Naive thymus-derived CD4-positive, alpha-beta T cell (primary cell): ENCODE measurements around the gene LCE2D. TPM values are rescaled to one million over a fixed set of nuclear protein-coding genes. Genes with fewer than 3 reads are reported as not detected.
"Not testable (repeated sequence)": the region's sequence is repeated elsewhere in the genome, so short reads cannot be mapped to it uniquely, and the experiment has no call there.

ENCODE experiments used
- ATAC-seq: fragments of 150-1000 bp; cut with Tn5 transposase; 2 replicates; pipeline ENCODE4 v1.10.0; 2021; ENCODE audit warnings: mild to moderate bottlenecking, moderate library complexity
- CTCF ChIA-PET: fragments of 350-600 bp; sonication (Branson Sonifier 250); formaldehyde crosslinking; loops from one replicate; lab custom pipeline; 2021; ENCODE audit warnings: antibody characterized with exemption; lab: Charles Lee
- POLR2A ChIA-PET: fragments of 350-600 bp; sonication (Branson Sonifier 250); formaldehyde crosslinking; loops from one replicate; lab custom pipeline; 2021; ENCODE audit warnings: antibody characterized with exemption, inconsistent platforms; lab: Charles Lee
- DNase-seq, 9 donors: peaks; one replicate each; pipeline versions ENCODE4 v3.0.0 to v3.0.0-alpha.2; 2020 to 2022; ENCODE audit warnings: mixed read lengths in 1 of 9
- H3K27ac ChIP-seq: one replicate; pipeline ENCODE4 v1.7.0; 2013; ENCODE audit warnings: mild to moderate bottlenecking, low read depth, low read length, moderate library complexity
- H3K27me3 ChIP-seq, 2 donors: one replicate each; pipeline ENCODE4 v1.7.0; 2013; ENCODE audit warnings: low read length in 2 of 2, mild to moderate bottlenecking in 2 of 2, moderate library complexity in 2 of 2; ENCODE audit not compliant: control insufficient read depth in 2 of 2, insufficient read depth in 2 of 2
- H3K36me3 ChIP-seq, 3 experiments: 1 replicate in 2 of 3; 2 replicates in 1 of 3; pipeline ENCODE4 v1.7.0; 2013; ENCODE audit warnings: low read length in 3 of 3, mild to moderate bottlenecking in 3 of 3, moderate library complexity in 1 of 3; ENCODE audit not compliant: insufficient read depth in 3 of 3, control insufficient read depth in 2 of 3
- H3K4me1 ChIP-seq, 2 donors: one replicate each; pipeline ENCODE4 v1.7.0; 2013; ENCODE audit warnings: low read length in 2 of 2, mild to moderate bottlenecking in 2 of 2, moderate library complexity in 1 of 2; ENCODE audit not compliant: control insufficient read depth in 2 of 2, insufficient read depth in 2 of 2
- H3K4me3 ChIP-seq: 2 replicates; pipeline ENCODE4 v1.7.0; 2013; ENCODE audit warnings: mild to moderate bottlenecking, low read length
- H3K9me3 ChIP-seq, 3 experiments: 1 replicate in 2 of 3; 2 replicates in 1 of 3; pipeline ENCODE4 v1.7.0; 2013; ENCODE audit warnings: low read length in 3 of 3; ENCODE audit not compliant: control insufficient read depth in 2 of 3
- H3K27ac Mint-ChIP-seq, 9 donors: one replicate each; pipeline ENCODE4 v1.8.0; 2020 to 2022; ENCODE audit warnings: mixed read lengths in 9 of 9, mild to moderate bottlenecking in 8 of 9, moderate library complexity in 5 of 9, inconsistent platforms in 2 of 9
- H3K27me3 Mint-ChIP-seq, 5 donors: one replicate each; pipeline ENCODE4 v1.8.0; 2021 to 2022; ENCODE audit warnings: mixed read lengths in 5 of 5, mild to moderate bottlenecking in 1 of 5
- H3K36me3 Mint-ChIP-seq, 5 donors: one replicate each; pipeline ENCODE4 v1.8.0; 2020 to 2022; ENCODE audit warnings: mixed read lengths in 5 of 5, mild to moderate bottlenecking in 3 of 5, inconsistent platforms in 1 of 5
- H3K4me1 Mint-ChIP-seq, 7 donors: one replicate each; pipeline ENCODE4 v1.8.0; 2020 to 2022; ENCODE audit warnings: mixed read lengths in 7 of 7, mild to moderate bottlenecking in 3 of 7, inconsistent platforms in 1 of 7
- H3K4me3 Mint-ChIP-seq, 10 donors: one replicate each; pipeline ENCODE4 v1.8.0; 2020 to 2022; ENCODE audit warnings: mild to moderate bottlenecking in 10 of 10, mixed read lengths in 10 of 10, moderate library complexity in 6 of 10, inconsistent platforms in 2 of 10
- H3K9me3 Mint-ChIP-seq, 11 donors: one replicate each; pipeline ENCODE4 v1.8.0; 2020 to 2022; ENCODE audit warnings: mixed read lengths in 11 of 11, mild to moderate bottlenecking in 4 of 11, inconsistent platforms in 1 of 11, moderate library complexity in 1 of 11
- intact Hi-C, 2 donors: fragments of 100-400 bp; cut with micrococcal nuclease; formaldehyde crosslinking; loops; one replicate each; pipeline ENCODE4 v1.15.1; 2023
- polyA plus RNA-seq, 2 donors: library from polyadenylated mRNA; unstranded; fragments of 300-500 nt; fragmentation: Illumina TruSeq; gene quantifications; one replicate each; pipeline ENCODE4 v1.2.3, GENCODE V29; 2021
- total RNA-seq, 6 experiments: library from RNA in 5 of 6; stranded (reverse) in 5 of 6; gene quantifications; 1 replicate in 5 of 6; 2 replicates in 1 of 6; pipeline ENCODE4 v1.2.3 and lab custom pipeline; 2021 to 2026

The LCE2D gene
- total and polyA plus RNA-seq, 7 experiments from 2014 or later: not detected

- DNase-seq (no peak), ATAC-seq (no peak)
- CTCF ChIA-PET: no interaction called here
- Mint-ChIP-seq H3K4me3 (no peak overlapping the region), H3K36me3 (no peaks in the 10 kb centered on the region), H3K9me3 (peaks cover 0 to 1% (median 0%) of the 10 kb centered on the region in 11 donors), H3K27me3 (peaks cover 6 to 43% (median 33%) of the 10 kb centered on the region in 5 donors), H3K4me1 (no peaks in the 10 kb centered on the region), H3K27ac (no peak overlapping the region)
- Histone ChIP-seq H3K27ac (no peak overlapping the region), H3K36me3 (no peaks in the 10 kb centered on the region), H3K9me3 (no peaks in the 10 kb centered on the region), H3K27me3 (no peaks in the 10 kb centered on the region), H3K4me1 (no peaks in the 10 kb centered on the region), H3K4me3 (no peak overlapping the region)
- intact Hi-C loops: no loop called here
- POLR2A ChIA-PET: no interaction called here
Measured at GRCh38 chr1:152681616-152682015, 18.4 kb downstream of the LCE2D start.

GRCh38 chr1:152683846-152684245 lies 20.7 kb downstream of the LCE2D start:
- Histone ChIP-seq H3K36me3 (no peaks in the 10 kb centered on the region), H3K4me1 (no peaks in the 10 kb centered on the region), H3K4me3 (no peak overlapping the region), H3K27me3 (no peaks in the 10 kb centered on the region), H3K27ac (no peak overlapping the region), H3K9me3 (no peaks in the 10 kb centered on the region)
- Mint-ChIP-seq H3K9me3 (peaks cover 0 to 4% (median 0%) of the 10 kb centered on the region in 11 donors), H3K27me3 (peaks cover 6 to 51% (median 35%) of the 10 kb centered on the region in 5 donors), H3K36me3 (no peaks in the 10 kb centered on the region), H3K4me1 (no peaks in the 10 kb centered on the region), H3K4me3 (no peak overlapping the region), H3K27ac (no peak overlapping the region)
- ChIA-PET POLR2A (no interaction called here), CTCF (no interaction called here)
- DNase-seq (no peak), ATAC-seq (no peak)
- intact Hi-C loops: no loop called here

DNA sequence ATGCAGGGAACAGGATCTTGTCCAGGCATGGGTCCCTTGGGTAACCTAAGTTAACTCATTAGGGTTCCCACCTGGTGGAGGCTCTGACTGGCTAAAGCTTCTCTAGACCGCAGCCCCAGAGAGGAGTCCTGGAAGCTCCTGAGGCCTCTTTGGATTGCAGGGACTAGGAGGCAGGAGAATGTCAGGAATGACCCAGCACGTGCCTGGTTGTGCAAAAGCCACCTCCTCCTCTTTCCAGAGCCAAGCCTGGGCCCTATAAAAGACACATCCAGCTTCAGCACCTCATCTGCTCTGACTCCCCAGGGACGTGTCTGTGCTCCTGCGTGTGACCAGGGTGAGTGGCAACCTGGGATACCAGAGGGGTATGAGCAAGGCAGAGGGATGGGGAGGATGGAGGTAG lies 22.6 kb downstream of the LCE2D start, which contains the start of gene LCE2B:
Gene LCE2B (plus strand): TSS at position 301 of the 400 bp plus-strand sequence. CDS start 721 bp downstream, outside the sequence.
- H3K27me3 Mint-ChIP-seq: peaks cover 5 to 69% (median 45%) of the 10 kb centered on the region in 5 donors
- H3K9me3 ChIP-seq, H3K9me3 Mint-ChIP-seq, H3K36me3 Mint-ChIP-seq, intact Hi-C loops, H3K4me1 ChIP-seq, H3K4me3 Mint-ChIP-seq, H3K27ac Mint-ChIP-seq, CTCF ChIA-PET, H3K27me3 ChIP-seq, ATAC-seq, POLR2A ChIA-PET, H3K36me3 ChIP-seq, DNase-seq, H3K4me1 Mint-ChIP-seq, H3K27ac ChIP-seq, H3K4me3 ChIP-seq: not testable (repeated sequence)

DNA sequence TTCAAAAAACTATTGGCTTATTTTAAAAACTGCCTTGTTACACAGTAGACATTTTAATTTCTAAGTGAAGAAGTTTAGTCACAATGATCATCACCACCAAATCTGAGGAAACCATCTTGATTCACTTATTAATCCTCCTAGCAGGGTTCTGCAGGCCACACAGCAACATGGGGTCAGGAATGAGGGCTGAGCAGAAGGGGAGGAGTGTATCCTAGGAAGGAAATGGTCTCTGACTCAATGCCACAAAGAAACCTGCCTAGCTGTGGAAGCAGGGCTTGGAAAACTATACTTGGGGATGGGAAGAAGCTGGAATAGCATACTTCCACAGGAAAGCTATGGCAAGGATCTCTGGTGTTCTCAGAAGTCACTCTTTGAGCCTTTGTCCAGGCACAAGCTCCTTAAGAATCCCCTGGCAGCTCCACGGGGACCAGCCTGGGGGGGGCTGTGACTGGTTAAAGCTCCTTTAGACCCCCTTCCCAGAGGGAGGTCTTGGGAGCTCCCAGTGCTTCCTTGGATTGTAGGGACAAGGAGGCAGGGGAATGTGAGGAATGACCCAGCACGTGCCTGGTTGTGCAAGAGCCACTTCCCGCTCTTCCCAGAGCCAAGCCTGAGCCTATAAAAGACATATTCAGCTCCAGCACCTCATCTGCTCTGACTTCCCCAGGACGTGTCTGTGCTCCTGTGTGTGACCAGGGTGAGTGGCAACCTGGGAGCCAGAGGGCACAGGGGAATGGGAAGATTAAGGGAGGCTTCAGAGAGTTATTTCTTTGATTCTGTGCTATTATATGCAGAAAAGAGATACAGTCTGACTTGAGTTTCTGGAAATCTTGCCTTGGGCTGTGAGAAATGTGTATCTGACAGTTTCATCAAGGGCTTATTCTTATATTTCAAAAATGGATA lies 34.8 kb downstream of the LCE2D start, which contains the start of gene LCE2A:
Gene LCE2A (plus strand): TSS at position 645 of the 900 bp plus-strand sequence. CDS start 557 bp downstream, outside the sequence.
- Mint-ChIP-seq H3K36me3 (no peaks in the 10 kb centered on the region), H3K4me3 (no peak within 1 kb of the TSS), H3K4me1 (no peaks in the 10 kb centered on the region), H3K9me3 (peaks cover 0 to 4% (median 0%) of the 10 kb centered on the region in 11 donors), H3K27ac (no peak within 1 kb of the TSS), H3K27me3 (peaks cover 1 to 17% (median 6%) of the 10 kb centered on the region in 5 donors)
- Histone ChIP-seq H3K27me3 (no peaks in the 10 kb centered on the region), H3K27ac (no peak within 1 kb of the TSS), H3K36me3 (no peaks in the 10 kb centered on the region), H3K9me3 (no peaks in the 10 kb centered on the region), H3K4me3 (no peak within 1 kb of the TSS), H3K4me1 (no peaks in the 10 kb centered on the region)
- POLR2A ChIA-PET: no interaction called here
- ATAC-seq (no peak), DNase-seq (no peak)
- CTCF ChIA-PET: no interaction called here
- intact Hi-C loops: no loop called here

DNA sequence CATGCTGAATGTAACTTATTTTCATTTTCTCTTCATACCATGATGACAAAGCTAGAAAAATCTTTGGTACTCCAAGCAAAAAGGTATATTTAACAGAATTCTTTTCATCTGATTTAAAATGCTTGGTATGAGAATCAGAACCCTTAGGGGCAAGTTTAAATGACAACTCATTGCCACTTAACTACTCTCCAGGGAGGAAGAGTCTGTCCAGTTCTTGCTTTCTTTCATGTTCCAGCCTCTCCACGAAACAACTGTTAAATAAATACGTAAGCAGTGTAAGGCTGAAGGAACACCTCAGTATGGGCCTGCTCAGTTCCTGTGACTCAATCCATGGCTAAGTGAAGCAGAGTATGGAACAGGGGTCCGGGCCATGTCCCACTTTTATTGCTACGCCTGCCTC lies 36.6 kb downstream of the LCE2D start:
- Histone ChIP-seq H3K27ac (no peak overlapping the region), H3K9me3 (no peaks in the 10 kb centered on the region), H3K4me1 (no peaks in the 10 kb centered on the region), H3K27me3 (no peaks in the 10 kb centered on the region), H3K36me3 (no peaks in the 10 kb centered on the region), H3K4me3 (no peak overlapping the region)
- peaks cover 0 to 8% (median 0%) of the 10 kb centered on the region in 11 donors for H3K9me3 Mint-ChIP-seq
- ChIA-PET POLR2A (no interaction called here), CTCF (no interaction called here)
- intact Hi-C loops: no loop called here
- no peak overlapping the region for H3K4me3 Mint-ChIP-seq
- DNase-seq: no peak
- H3K4me1 Mint-ChIP-seq: no peaks in the 10 kb centered on the region
- peaks cover 0 to 5% (median 0%) of the 10 kb centered on the region in 5 donors for H3K36me3 Mint-ChIP-seq
- ATAC-seq: no peak
- no peak overlapping the region for H3K27ac Mint-ChIP-seq
- peaks cover 5 to 18% (median 12%) of the 10 kb centered on the region in 5 donors for H3K27me3 Mint-ChIP-seq

GRCh38 chr1:152707860-152708259 lies 44.7 kb downstream of the LCE2D start, which contains the start of gene LCE4A:
Gene LCE4A, plus strand, starts transcription at chr1:152708160. Its CDS starts 916 bp downstream, at chr1:152709076.
- DNase-seq (no peak), ATAC-seq (no peak)
- no peak within 1 kb of the TSS for H3K27ac ChIP-seq
- ChIA-PET POLR2A (no interaction called here), CTCF (no interaction called here)
- H3K9me3 ChIP-seq: no peaks in the 10 kb centered on the region
- no peaks in the 10 kb centered on the region for H3K4me1 Mint-ChIP-seq
- intact Hi-C loops: no loop called here
- peaks cover 0 to 4% of the 10 kb centered on the region in 2 donors for H3K27me3 ChIP-seq
- H3K4me3 ChIP-seq: no peak within 1 kb of the TSS
- peaks cover 0 to 13% (median 2%) of the 10 kb centered on the region in 11 donors for H3K9me3 Mint-ChIP-seq
- H3K4me3 Mint-ChIP-seq: no peak within 1 kb of the TSS
- H3K36me3 Mint-ChIP-seq: peaks cover 0 to 5% (median 0%) of the 10 kb centered on the region in 5 donors
- peaks cover 12 to 58% (median 35%) of the 10 kb centered on the region in 5 donors for H3K27me3 Mint-ChIP-seq
- no peak within 1 kb of the TSS for H3K27ac Mint-ChIP-seq
- no peaks in the 10 kb centered on the region for H3K36me3 ChIP-seq
- H3K4me1 ChIP-seq: no peaks in the 10 kb centered on the region
